Loucy (cell line): Measurements from ENCODE around the gene FHAD1.

Source experiments
- EZH2phosphoT487 ChIP-seq: fragments of 200-600 bp; IDR thresholded peaks from 2 replicates; pipeline ENCODE4 v1.6.1; 2018; ENCODE audit warnings: antibody characterized with exemption, mild to moderate bottlenecking, moderate library complexity, borderline replicate concordance
- TF ChIP-seq, protein P1 (sequence below): fragments of 200-600 bp; sonication (generic); conservative IDR thresholded peaks from 2 replicates; pipeline ENCODE4 v1.5.1; 2014; ENCODE audit warnings: mild to moderate bottlenecking, antibody characterized with exemption, low read length

- TF ChIP-seq, protein P1, sequence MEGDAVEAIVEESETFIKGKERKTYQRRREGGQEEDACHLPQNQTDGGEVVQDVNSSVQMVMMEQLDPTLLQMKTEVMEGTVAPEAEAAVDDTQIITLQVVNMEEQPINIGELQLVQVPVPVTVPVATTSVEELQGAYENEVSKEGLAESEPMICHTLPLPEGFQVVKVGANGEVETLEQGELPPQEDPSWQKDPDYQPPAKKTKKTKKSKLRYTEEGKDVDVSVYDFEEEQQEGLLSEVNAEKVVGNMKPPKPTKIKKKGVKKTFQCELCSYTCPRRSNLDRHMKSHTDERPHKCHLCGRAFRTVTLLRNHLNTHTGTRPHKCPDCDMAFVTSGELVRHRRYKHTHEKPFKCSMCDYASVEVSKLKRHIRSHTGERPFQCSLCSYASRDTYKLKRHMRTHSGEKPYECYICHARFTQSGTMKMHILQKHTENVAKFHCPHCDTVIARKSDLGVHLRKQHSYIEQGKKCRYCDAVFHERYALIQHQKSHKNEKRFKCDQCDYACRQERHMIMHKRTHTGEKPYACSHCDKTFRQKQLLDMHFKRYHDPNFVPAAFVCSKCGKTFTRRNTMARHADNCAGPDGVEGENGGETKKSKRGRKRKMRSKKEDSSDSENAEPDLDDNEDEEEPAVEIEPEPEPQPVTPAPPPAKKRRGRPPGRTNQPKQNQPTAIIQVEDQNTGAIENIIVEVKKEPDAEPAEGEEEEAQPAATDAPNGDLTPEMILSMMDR, result no peak
- no peak for TF ChIP-seq EZH2phosphoT487
Measured at GRCh38 chr1:15201849-15202551, 45.0 kb upstream of the FHAD1 start.
